K562 (cell line): Measurements from ENCODE around the gene FAM174C. TPM values are rescaled to one million over a fixed set of nuclear protein-coding genes. Genes with fewer than 3 reads are reported as not detected.

ENCODE experiments used
- CREB3L1 ChIP-seq: fragments of 450-650 bp; IDR thresholded peaks from 2 replicates; pipeline ENCODE4 v1.6.1; 2014; ENCODE audit warnings: low read depth, mild to moderate bottlenecking, moderate library complexity, borderline replicate concordance
- FOXA3 ChIP-seq, 2 experiments: fragments of 450-650 bp in 1 of 2; sonication (generic) in 1 of 2; formaldehyde crosslinking; IDR thresholded peaks in 1 of 2; conservative IDR thresholded peaks in 1 of 2; 2 replicates each; pipeline versions ENCODE4 v1.4.0 to v1.8.0; 2020 to 2022; ENCODE audit warnings: mild to moderate bottlenecking in 2 of 2, missing genetic modification reagents in 1 of 2
- HNRNPLL ChIP-seq: fragments of 200-400 bp; formaldehyde crosslinking; IDR thresholded peaks from 2 replicates; pipeline ENCODE4 v1.6.1; 2017; ENCODE audit warnings: low read length, low read depth, mild to moderate bottlenecking; ENCODE audit not compliant: poor library complexity, severe bottlenecking
- MBD2 ChIP-seq: sonication (generic); IDR thresholded peaks from 2 replicates; pipeline ENCODE4 v1.6.1; 2016; ENCODE audit warnings: low read depth, borderline replicate concordance
- MCM7 ChIP-seq, 2 experiments: fragments of 450-650 bp; IDR thresholded peaks; 2 replicates each; pipeline ENCODE4 v1.6.1; 2016 to 2018
- MGA ChIP-seq: fragments of 450-650 bp; IDR thresholded peaks from 2 replicates; pipeline ENCODE4 v1.6.1; 2016; ENCODE audit warnings: mild to moderate bottlenecking, moderate library complexity
- NR2C2 ChIP-seq, 2 experiments: fragments of 200-800 bp in 1 of 2; sonication (Bioruptor generic) in 1 of 2; sonication (generic) in 1 of 2; formaldehyde crosslinking in 1 of 2; IDR thresholded peaks; 2 replicates each; pipeline versions ENCODE4 v1.6.1 to v1.8.0; 2016 to 2022; ENCODE audit warnings: mild to moderate bottlenecking in 1 of 2, missing compliant biosample characterization in 1 of 2, missing genetic modification characterization in 1 of 2, missing genetic modification reagents in 1 of 2
- PATZ1 ChIP-seq: fragments of 250-450 bp; sonication (Bioruptor Pico); IDR thresholded peaks from 2 replicates; pipeline ENCODE4 v1.5.0; 2020; ENCODE audit warnings: mild to moderate bottlenecking, borderline replicate concordance
- ZNF589 ChIP-seq: fragments of 200-800 bp; sonication (Bioruptor generic); IDR thresholded peaks from 2 replicates; pipeline ENCODE4 v1.6.1; 2016; ENCODE audit warnings: low read depth, missing genetic modification characterization, missing compliant biosample characterization
- polyA plus RNA-seq, 8 experiments: library from polyadenylated mRNA; depleted of rRNA in 4 of 8; stranded (reverse) in 5 of 8; unstranded in 3 of 8; fragments of >200 nt; fragmentation: Nextera tagmentation in 2 of 8; fragmentation: Illumina TruSeq in 1 of 8; extraction: Ambion mirVana in 2 of 8; extraction: Trizol in 1 of 8; gene quantifications; 2 replicates each; pipeline versions ENCODE4 v1.2.1 to v1.2.3, GENCODE V29; 2011 to 2014; ENCODE audit warnings: inconsistent platforms in 1 of 8, missing spikeins in 1 of 8
- total RNA-seq, 7 experiments: library from RNA; depleted of rRNA in 6 of 7; stranded (reverse); fragments of >200 nt in 6 of 7; fragmentation: Illumina TruSeq in 2 of 7; extraction: Trizol in 2 of 7; gene quantifications; 2 replicates each; pipeline versions ENCODE4 v1.2.1 to v1.2.3, GENCODE V29; 2011 to 2021; ENCODE audit warnings: low replicate concordance in 1 of 7

FAM174C gene
- total and polyA plus RNA-seq, 9 of the 15 experiments (the other 6 are each of a cell fraction or from before 2014, with no cell fraction given), result 0.66 to 89.6 (median 20.3) TPM

DNA sequence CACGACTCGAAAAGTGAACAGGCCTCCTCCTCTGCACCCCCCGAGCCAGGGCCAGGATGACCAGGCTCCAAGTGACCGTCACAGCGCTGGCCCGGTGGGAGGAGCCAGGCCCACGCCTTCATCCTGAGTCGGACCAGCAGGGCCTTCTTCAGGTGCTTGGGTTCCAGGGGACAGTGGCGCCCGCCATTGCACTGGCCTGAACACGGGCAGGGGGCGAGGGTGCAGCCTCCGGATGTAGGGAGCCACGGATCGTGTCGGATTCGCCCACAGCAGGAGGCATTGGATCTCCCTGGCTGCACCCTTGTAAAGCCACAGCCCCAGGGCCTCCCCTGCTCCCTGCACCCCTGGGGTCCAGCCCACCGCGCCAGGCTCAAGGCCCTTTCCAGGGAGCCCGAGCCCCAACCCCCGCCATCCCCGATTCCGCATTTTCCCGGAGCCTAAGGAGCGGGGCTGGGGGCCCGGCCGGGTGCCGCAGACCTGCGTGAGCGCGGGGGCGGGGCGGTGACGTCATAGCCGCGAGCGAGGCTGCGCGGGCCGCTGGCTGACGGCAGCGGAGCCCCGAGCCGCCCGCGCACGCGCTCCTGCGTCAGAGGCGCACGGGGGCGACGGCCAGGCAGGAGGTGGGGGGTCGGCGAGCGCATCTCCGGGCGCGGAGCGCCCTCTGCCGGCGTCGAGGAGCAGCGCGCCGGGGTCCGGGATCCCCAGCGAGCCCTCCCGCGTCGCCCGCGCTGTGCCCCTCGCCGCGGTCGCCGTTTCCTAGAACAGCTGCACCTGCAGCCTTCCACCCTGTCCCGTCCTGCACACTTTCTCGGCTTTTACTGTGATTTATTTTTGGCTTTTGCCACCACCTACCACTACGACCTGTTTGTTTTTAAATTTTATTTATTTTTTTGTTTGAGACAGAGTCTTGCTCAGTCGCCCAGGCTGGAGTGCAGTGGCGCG, 35.3 kb upstream of the FAM174C start (continued):
- no peak for TF ChIP-seq MGA
- TF ChIP-seq MCM7 (IDR thresholded peaks at IDR 0.05), result no peak
- no peak for TF ChIP-seq PATZ1
- TF ChIP-seq NR2C2 (CRISPR knock-in tag; IDR thresholded peaks at IDR 0.05), result no peak
- TF ChIP-seq NR2C2 (tag; IDR thresholded peaks at IDR 0.05), result peak; percentile 69
- no peak; the same call in 1 of the 2 replicates for TF ChIP-seq CREB3L1
- TF ChIP-seq HNRNPLL, result peak; percentile 93
- no peak for TF ChIP-seq MBD2
- TF ChIP-seq FOXA3 (CRISPR knock-in tag; conservative IDR thresholded peaks at IDR 0.05 in 1 of 2, IDR thresholded peaks at IDR 0.05 in 1 of 2), result no peak
- no peak for TF ChIP-seq ZNF589 (CRISPR knock-in tag)
